GM19238 (cell line): ENCODE data around the gene TRUB2.

Source experiments
- DNase-seq: peaks from one replicate; pipeline ENCODE4 v3.0.0; 2011; ENCODE audit warnings: low spot score; ENCODE audit not compliant: insufficient read length

The TRUB2 gene

GRCh38 chr9:128274245-128274644, 48.0 kb downstream of the TRUB2 start:
- DNase-seq = no peak

GRCh38 chr9:128271512-128271911, 50.7 kb downstream of the TRUB2 start:
- no peak for DNase-seq

- DNase-seq = no peak
Observed at GRCh38 chr9:128271112-128271511, 51.1 kb downstream of the TRUB2 start.

DNA sequence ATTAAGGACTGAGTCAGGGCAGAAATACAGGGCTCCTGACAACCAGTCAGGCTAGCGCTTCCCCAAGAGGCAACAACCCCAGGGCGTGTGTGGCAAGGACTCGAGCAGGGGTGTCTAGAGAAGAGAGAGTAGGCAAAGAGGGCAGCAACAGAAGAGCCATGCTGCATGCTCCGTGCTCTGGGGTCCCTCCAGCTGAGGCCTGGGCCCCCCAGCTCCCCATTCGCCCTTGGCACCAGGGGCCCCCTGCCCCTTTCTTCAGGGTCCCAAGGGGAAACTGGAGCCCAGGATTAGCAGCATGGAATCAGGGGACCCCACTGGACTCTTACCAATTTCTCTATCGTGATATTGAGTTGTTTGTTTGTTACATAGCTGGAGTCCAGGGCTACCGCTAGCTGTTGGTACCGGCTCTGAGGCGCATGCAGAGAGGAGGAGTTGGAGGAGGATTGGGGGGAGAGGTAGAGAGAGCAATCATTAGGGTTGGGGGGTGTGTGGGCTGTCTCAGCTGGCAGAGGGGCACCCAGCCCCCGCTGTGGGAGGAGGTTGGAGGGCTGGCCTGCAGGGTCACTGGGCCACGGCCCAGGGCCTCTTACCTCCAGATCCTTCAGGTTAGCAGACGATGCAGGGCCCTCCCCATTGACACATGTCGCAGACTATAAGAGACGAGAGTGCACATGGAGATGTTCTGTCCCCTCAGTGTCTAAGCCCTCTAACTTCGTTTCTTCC, 55.2 kb downstream of the TRUB2 start:
- DNase-seq = no peak

DNA sequence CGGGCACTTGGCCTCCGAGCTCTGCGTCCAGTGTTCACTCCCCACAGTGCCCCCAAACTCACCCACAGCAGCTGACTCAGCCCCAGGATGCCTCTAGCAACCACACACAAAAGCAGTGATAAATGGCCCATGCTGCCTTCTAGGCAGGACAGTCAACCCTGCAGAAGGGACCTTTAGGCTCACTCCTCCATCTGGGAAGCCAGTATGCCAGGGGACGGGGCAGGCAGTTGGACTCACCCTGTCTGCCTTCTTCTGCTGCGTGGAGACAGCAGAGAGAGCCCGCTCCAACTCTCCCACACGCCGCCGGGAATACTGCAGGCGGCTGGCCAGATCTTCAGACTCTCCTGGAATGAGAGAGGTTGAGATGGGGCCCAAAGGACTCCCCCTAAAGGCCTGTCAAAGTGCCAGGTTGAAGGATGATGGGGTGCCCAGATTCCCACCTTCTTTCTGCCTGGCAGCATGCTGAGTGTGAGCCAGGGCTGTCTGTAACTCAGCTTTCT, 56.8 kb downstream of the TRUB2 start:
- DNase-seq = no peak

DNA sequence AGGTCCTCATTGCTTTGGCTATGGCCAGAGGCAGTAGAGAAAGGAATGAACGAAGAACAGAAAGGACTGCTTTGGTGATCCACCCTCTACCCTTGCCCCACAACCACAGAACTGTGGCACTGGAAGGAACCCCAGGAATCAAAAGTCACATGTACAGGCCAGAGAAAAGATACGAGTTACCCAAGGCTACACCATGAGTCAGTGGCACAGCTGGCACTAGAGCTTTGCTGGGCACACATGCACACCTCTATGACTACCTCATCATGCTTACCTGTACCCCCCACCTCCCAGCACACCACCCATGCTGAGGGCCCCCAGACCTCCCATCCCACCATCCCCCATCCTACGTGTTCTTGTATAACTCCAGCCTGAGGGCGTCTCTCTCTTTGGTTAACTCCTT, 59.6 kb downstream of the TRUB2 start:
- DNase-seq = no peak

- no peak for DNase-seq
Observed at GRCh38 chr9:128260340-128260739, 61.9 kb downstream of the TRUB2 start.

GRCh38 chr9:128259156-128259555, 63.1 kb downstream of the TRUB2 start:
- no peak for DNase-seq

DNA sequence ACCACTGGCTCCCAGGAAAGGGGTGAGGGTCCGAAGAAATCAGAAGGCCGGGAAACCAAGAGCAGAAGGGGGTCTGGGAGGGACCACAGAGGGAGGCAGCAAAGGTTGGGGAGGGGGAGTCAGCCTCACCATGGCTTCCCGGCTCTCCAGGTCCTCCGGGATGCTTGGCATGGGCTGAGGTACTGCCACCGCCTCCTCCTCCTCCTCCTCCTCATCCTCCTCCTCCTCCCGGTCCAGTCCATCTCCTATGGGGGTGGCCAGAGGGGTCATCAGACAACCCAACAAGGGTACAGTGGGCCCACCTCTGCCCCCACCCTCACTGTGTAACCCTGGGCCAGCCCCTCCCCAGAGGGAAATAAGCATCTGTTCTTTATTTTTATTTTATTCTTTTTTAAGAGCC, 63.9 kb downstream of the TRUB2 start:
- DNase-seq = no peak

DNA sequence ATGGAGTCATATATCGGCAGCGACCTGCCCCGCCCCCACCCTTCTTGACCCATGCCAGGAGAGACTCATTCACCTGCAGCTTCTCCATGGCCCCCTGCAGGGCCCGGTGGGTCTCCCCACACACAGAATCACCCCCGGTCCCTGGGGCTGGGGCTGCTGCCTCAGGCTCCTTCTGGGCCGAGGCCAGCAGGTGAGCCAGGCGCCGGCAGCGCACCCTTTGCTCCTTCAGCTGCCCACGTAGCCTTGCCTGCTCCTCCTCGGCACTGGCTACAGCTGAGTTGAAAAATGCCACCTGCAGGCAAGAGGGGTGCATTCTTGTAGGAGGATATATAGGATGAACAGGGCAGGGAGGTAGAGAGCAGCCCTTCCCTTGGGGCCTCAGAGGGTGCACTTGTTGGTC, 64.3 kb downstream of the TRUB2 start:
- DNase-seq = no peak

GRCh38 chr9:128257086-128257825, 65.0 kb downstream of the TRUB2 start:
- DNase-seq = no peak
